H1 (cell line): ENCODE results near the gene CGNL1.

Source experiments
- CTCF ChIP-seq, 3 experiments: IDR thresholded peaks; 1 replicate in 2 of 3; 2 replicates in 1 of 3; pipeline versions ENCODE4 v1.5.1 to v1.6.1; 2011; ENCODE audit warnings: low read length in 3 of 3, mild to moderate bottlenecking in 3 of 3, inconsistent platforms in 2 of 3, low read depth in 1 of 3, moderate library complexity in 1 of 3; ENCODE audit not compliant: insufficient read depth in 1 of 3; ENCODE audit errors: control extremely low read depth in 1 of 3
- HDAC6 ChIP-seq: IDR thresholded peaks from one replicate; pipeline ENCODE4 v1.7.1; 2012; ENCODE audit warnings: low read depth, mild to moderate bottlenecking, inconsistent platforms, low read length, moderate library complexity
- RNF2 ChIP-seq: fragments of 200-900, 300-1000 bp; sonication (generic); IDR thresholded peaks from 2 replicates; pipeline ENCODE4 v1.7.1; 2016; ENCODE audit warnings: borderline replicate concordance, low read depth, mild to moderate bottlenecking, antibody characterized with exemption, low read length; ENCODE audit not compliant: poor library complexity, severe bottlenecking; ENCODE audit errors: missing control alignments

DNA sequence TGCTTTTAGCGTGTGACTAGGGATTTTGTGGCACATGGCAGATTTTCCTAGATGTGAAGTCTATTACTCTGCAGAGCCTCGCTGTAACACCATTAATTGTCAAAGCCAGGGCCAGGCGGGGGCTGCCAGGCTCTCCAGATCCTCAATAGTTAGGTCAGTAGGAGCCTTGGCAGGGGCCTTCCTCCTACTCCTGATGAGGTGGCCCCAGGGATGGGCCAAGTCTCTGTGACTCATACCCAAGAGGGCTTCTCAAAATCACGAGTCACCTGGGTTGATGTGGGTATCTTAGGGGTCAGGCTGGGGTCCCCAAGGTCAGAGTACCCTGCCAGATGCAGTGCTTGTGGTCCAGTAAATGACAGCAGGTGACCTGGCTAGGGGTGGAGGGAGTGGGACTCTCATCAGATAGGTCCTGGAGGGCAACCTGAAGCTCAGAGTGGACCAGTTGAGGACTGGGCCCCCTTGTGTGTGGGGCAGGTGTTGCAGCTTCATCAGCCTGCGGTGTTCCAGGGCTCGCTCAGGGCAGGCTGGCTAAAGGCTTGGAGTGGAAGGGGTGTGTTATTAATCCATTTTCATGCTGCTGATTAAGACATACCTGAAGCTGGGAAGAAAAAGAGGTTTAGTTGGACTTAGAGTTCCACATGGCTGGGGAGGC, 126.9 kb downstream of the CGNL1 start:
- peak; percentile 65 to 81 (median 73) for TF ChIP-seq CTCF (IDR thresholded peaks at IDR 0.05; ENCODE audit: control extremely low read depth in 1 of 3, insufficient read depth in 1 of 3, low read depth in 1 of 3, low read length in 3 of 3)
- no peak for TF ChIP-seq HDAC6
- no peak for TF ChIP-seq RNF2
